ENCODE measurements around the gene GPAT3. TPM values are rescaled to one million over a fixed set of nuclear protein-coding genes. Genes with fewer than 3 reads are reported as not detected.

Gene GPAT3
- total RNA-seq, 1 donor from 2014 or later = 0.99 TPM

DNA sequence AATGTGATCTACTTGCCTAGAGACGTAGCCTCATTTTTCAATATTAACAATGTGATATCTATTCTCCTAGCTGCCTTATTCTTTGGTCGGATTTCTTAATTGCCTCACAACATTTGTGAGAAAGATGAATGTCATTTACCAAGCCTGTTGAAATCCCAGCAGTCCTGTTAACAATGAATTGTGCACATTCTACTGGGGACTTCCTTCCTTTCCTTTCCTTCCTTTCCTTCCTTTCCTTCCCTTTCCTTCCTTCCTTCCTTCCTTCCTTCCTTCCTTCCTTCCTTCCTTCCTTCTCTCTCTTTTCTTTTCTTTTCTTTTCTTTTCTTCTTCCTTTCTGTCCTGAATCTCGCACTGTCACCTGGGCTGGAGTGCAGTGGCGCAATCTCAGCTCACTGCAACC lies 107.1 kb downstream of the GPAT3 start:
- DNase-seq (ENCODE audit: low spot score) = no peak
- no peak overlapping the region for H3K4me3 ChIP-seq
- no peaks in the 10 kb centered on the region for H3K4me1 Mint-ChIP-seq
- H3K27me3 Mint-ChIP-seq (ENCODE audit: insufficient read depth, low read depth) = peaks cover 5% of the 10 kb centered on the region
- H2AFZ ChIP-seq (replicated peaks) = no peak overlapping the region
- H3K4me2 ChIP-seq = no peak overlapping the region
- no peaks in the 10 kb centered on the region for H3K36me3 Mint-ChIP-seq
- TF ChIP-seq EZH2phosphoT487 (IDR thresholded peaks at IDR 0.05) = no peak
- TF ChIP-seq, protein P1, sequence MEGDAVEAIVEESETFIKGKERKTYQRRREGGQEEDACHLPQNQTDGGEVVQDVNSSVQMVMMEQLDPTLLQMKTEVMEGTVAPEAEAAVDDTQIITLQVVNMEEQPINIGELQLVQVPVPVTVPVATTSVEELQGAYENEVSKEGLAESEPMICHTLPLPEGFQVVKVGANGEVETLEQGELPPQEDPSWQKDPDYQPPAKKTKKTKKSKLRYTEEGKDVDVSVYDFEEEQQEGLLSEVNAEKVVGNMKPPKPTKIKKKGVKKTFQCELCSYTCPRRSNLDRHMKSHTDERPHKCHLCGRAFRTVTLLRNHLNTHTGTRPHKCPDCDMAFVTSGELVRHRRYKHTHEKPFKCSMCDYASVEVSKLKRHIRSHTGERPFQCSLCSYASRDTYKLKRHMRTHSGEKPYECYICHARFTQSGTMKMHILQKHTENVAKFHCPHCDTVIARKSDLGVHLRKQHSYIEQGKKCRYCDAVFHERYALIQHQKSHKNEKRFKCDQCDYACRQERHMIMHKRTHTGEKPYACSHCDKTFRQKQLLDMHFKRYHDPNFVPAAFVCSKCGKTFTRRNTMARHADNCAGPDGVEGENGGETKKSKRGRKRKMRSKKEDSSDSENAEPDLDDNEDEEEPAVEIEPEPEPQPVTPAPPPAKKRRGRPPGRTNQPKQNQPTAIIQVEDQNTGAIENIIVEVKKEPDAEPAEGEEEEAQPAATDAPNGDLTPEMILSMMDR (IDR thresholded peaks at IDR 0.05) = no peak
- TF ChIP-seq EZH2 (IDR thresholded peaks at IDR 0.05) = no peak
- H3K9ac ChIP-seq = no peak overlapping the region
- no peaks in the 10 kb centered on the region for H3K9me3 ChIP-seq (ENCODE audit: low read depth)
- H3K36me3 ChIP-seq = no peaks in the 10 kb centered on the region
- no peaks in the 10 kb centered on the region for H3F3A ChIP-seq (ENCODE audit: low read depth)
- no peaks in the 10 kb centered on the region for H3K27me3 ChIP-seq
- H3K27ac ChIP-seq = no peak overlapping the region
- no peak overlapping the region for H3K4me3 Mint-ChIP-seq
- H3K27ac Mint-ChIP-seq = no peak overlapping the region
- H3K79me2 ChIP-seq (ENCODE audit: low read depth) = no peaks in the 10 kb centered on the region
- no peaks in the 10 kb centered on the region for H3K4me1 ChIP-seq
- H4K20me1 ChIP-seq (ENCODE audit: low read depth) = no peaks in the 10 kb centered on the region
- H3K9me3 Mint-ChIP-seq = no peaks in the 10 kb centered on the region

DNA sequence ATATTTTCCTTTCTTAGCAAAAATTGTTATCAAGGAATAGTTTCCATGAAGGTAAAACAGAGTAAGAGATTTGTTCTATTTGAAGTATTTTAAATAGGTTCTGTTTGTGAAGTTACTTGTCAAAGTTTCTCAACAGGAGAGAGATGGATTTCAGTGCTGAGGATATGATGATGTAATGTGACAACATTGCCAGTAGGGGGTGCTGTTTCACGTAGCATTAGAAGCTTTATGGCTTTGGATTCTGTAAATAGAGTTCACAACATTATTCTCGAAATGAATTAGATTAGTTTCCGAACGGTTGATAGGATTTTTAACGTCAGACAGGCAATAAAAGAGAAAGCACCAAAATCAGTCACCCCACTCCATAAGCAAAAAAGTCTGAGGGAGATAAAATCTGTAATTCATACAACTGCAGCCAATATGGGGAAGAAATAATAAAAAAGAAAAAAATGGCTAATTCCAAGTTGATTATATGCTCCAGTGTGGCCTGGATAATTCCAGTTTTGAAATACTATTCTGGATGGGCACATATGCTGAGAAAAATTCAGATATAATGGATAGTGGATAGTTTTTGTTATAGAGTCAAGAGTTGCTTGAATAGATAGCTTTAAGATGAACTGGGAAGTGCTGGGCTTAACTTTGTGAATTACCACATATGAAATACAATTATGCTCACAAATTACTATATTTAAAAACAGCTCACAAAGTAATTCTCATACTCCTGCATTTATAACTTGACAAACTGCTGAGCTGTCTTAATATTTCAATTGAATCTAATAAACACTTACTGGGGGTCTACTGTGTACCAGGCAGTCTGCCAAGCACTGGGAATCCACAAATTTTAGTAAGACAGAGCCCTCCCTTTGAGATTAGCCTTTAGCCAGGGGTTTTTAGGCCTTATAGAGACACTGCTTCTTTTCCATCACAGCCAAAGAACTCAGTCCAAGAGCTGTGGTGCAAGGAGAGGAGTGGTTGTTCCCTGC lies 109.1 kb downstream of the GPAT3 start:
- H3K4me3 Mint-ChIP-seq = no peak overlapping the region
- no peaks in the 10 kb centered on the region for H3K36me3 Mint-ChIP-seq
- no peak overlapping the region for H3K4me2 ChIP-seq
- no peak overlapping the region for H3K27ac ChIP-seq
- H3K27me3 ChIP-seq = no peaks in the 10 kb centered on the region
- no peaks in the 10 kb centered on the region for H4K20me1 ChIP-seq (ENCODE audit: low read depth)
- H3F3A ChIP-seq (ENCODE audit: low read depth) = no peaks in the 10 kb centered on the region
- no peaks in the 10 kb centered on the region for H3K9me3 ChIP-seq (ENCODE audit: low read depth)
- H3K4me1 Mint-ChIP-seq = no peaks in the 10 kb centered on the region
- no peaks in the 10 kb centered on the region for H3K36me3 ChIP-seq
- no peak overlapping the region for H3K4me3 ChIP-seq
- no peaks in the 10 kb centered on the region for H3K9me3 Mint-ChIP-seq
- no peaks in the 10 kb centered on the region for H3K79me2 ChIP-seq (ENCODE audit: low read depth)
- no peaks in the 10 kb centered on the region for H3K4me1 ChIP-seq
- DNase-seq (ENCODE audit: low spot score) = peak; percentile 63
- H3K27me3 Mint-ChIP-seq (ENCODE audit: insufficient read depth, low read depth) = peaks cover 5% of the 10 kb centered on the region
- TF ChIP-seq, protein P1 (IDR thresholded peaks at IDR 0.05) = peak; percentile 96
- TF ChIP-seq EZH2 (IDR thresholded peaks at IDR 0.05) (no peak), EZH2phosphoT487 (IDR thresholded peaks at IDR 0.05) (no peak)
- H3K9ac ChIP-seq = no peak overlapping the region
- no peak overlapping the region for H3K27ac Mint-ChIP-seq
- no peak overlapping the region for H2AFZ ChIP-seq (replicated peaks)

DNA sequence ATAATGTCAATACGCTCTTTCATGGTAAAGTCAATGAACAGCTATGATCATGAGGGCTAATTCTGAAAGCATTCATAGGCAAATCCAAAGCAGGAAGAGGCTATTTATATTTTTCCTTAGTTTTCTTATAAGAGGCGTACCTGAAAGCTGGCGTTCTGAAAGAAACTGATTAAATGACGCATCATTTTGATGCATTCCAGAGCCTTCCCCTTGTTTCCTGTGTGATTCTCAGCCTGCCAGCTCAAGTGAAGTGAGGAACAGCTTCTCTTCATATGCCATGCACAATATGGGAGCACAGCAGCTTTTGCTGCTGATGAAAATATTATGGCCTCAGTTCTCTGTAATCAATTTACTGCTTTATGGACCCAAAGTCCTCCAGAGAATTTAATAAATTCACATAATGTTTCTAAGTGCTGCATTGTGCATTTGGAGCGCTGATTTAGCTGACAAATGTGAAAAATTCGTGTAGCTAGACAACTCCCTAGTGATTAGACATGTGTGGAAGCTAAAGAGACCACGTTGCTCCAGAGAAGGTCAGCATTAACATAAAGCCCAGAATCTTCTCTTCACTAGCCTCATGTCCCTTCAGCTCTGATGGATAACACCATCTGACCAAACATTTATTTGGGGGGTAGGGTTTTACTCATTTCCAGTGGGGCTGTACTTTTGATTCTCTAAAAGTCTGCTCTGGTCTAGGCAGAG lies 110.8 kb downstream of the GPAT3 start:
- Histone ChIP-seq H4K20me1 (ENCODE audit: low read depth) (no peaks in the 10 kb centered on the region), H3K27ac (no peak overlapping the region), H3K9me3 (ENCODE audit: low read depth) (no peaks in the 10 kb centered on the region), H3K9ac (no peak overlapping the region), H3K36me3 (no peaks in the 10 kb centered on the region), H2AFZ (replicated peaks) (no peak overlapping the region), H3K27me3 (no peaks in the 10 kb centered on the region), H3F3A (ENCODE audit: low read depth) (no peaks in the 10 kb centered on the region), H3K4me3 (no peak overlapping the region), H3K4me2 (no peak overlapping the region), H3K79me2 (ENCODE audit: low read depth) (no peaks in the 10 kb centered on the region), H3K4me1 (no peaks in the 10 kb centered on the region)
- Mint-ChIP-seq H3K9me3 (no peaks in the 10 kb centered on the region), H3K4me3 (no peak overlapping the region), H3K27me3 (ENCODE audit: insufficient read depth, low read depth) (peaks cover 5% of the 10 kb centered on the region), H3K27ac (no peak overlapping the region), H3K36me3 (no peaks in the 10 kb centered on the region), H3K4me1 (no peaks in the 10 kb centered on the region)
- DNase-seq (ENCODE audit: low spot score) = no peak
- TF ChIP-seq, protein P1 (IDR thresholded peaks at IDR 0.05) = no peak
- TF ChIP-seq EZH2phosphoT487 (IDR thresholded peaks at IDR 0.05) (no peak), EZH2 (IDR thresholded peaks at IDR 0.05) (no peak)
